ENCODE data around the gene MEX3A. TPM values are rescaled to one million over a fixed set of nuclear protein-coding genes. Genes with fewer than 3 reads are reported as not detected.
"Not testable (repeated sequence)": the region's sequence is repeated elsewhere in the genome, so short reads cannot be mapped to it uniquely, and the experiment has no call there.

The MEX3A gene
- total RNA-seq, 1 donor from 2014 or later = 0.50 TPM

GRCh38 chr1:156056326-156056849 lies 25.9 kb downstream of the MEX3A start:
- intact Hi-C loops (cut with micrococcal nuclease) = loop anchor here (10.0 kb wide), 1 partner anchor 688 kb away; the partner anchor contains the start of gene MRPL24

DNA sequence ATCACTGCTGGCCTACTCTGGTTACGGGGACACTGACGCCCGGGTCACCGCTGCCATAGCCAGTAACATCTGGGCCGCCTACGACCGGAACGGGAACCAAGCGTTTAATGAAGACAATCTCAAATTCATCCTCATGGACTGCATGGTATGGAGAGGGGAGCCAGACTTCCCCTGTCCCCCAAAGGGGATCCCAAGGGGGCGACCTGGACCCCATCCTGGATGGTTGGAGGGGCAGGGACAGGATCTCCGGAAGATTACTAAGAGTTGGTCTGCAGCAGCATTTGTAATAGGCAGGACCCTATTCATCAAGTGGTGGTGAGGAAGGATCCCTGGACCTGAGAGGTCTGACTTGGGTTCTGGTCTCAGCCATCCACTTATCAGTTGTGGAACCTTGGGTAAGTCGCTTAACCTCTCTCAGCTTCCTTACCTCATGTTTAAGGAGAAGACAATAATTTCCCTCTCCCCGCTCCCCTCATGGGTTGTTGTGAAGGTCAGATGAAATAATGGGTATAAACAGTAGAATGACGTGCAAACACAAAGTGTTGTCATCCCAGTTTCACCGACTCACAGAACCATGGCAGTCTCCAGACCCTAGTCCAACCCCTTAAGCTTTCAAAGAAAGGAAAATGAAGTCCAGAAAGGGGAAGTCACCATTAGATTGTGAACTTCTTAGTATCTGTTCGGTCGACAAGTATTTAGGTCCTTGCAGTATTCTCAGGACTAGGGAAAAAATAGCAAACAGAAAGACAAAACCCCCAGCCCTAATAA lies 26.8 kb downstream of the MEX3A start:
- intact Hi-C loops (cut with micrococcal nuclease) = loop anchor here (2.0 to 10.0 kb wide), 2 partner anchors 227 to 689 kb away; partner anchors contain the start of genes MRPL24 and SMG5

GRCh38 chr1:156054500-156055280 lies 27.6 kb downstream of the MEX3A start, which contains the start of gene LAMTOR2:
LAMTOR2 (plus strand) TSS chr1:156054782; CDS start chr1:156054890, 108 bp downstream.
- intact Hi-C loops (cut with micrococcal nuclease) = loop anchor here (1.0 to 10.0 kb wide), 7 partner anchors 33 to 690 kb away; partner anchors contain the start of genes ARHGEF2, CCT3, GON4L and KHDC4

DNA sequence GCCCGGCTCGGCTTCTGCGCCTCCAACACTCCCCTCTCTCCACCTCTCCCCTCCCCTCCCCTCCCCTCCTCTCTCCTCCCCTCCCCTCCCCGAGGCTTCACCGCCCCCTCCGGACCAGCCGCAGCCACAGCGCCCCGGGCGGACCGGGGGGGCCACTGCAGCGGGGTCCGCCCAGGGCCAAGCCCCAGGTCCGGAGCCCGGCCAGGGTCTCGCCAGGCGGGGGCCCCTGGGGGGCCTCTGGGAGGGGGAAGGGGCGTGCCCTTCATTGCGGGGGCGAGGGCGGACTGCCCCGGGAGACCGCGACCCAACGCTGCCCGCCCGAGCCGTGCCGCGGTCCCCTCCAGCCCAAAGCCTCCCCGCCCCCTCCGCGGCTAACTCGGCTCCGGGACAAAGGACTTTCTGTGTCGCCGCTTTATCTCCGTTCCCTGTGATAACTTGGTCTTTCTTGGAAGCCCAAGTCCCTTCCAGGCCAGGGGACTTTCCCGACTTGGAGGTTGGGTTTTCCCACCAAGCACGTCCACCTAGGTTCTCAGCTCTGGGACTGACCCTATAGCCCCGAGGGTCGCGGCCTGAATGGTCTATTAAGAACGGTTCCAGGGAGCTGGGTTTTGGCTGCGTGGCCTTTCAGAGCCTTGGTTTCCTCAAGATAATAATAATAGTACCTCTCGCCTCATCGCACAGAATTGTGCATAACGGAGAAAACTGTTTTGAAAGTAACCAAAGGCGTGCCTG lies 28.3 kb downstream of the MEX3A start, which contains the start of gene UBQLN4:
TSS of gene UBQLN4 (minus strand) at position 31 of the 732 bp plus-strand sequence. CDS start 97 bp downstream, outside the sequence.
- intact Hi-C loops (cut with micrococcal nuclease) = loop anchor here (1.0 to 10.0 kb wide), 7 partner anchors 33 to 691 kb away; partner anchors contain the start of genes ARHGEF2, CCT3, GON4L and KHDC4

GRCh38 chr1:156052862-156053767 lies 29.1 kb downstream of the MEX3A start:
- intact Hi-C loops (cut with micrococcal nuclease) = loop anchor here (5.0 to 10.0 kb wide), 2 partner anchors 76 to 692 kb away; partner anchors contain the start of genes ARHGEF2 and MRPL24

DNA sequence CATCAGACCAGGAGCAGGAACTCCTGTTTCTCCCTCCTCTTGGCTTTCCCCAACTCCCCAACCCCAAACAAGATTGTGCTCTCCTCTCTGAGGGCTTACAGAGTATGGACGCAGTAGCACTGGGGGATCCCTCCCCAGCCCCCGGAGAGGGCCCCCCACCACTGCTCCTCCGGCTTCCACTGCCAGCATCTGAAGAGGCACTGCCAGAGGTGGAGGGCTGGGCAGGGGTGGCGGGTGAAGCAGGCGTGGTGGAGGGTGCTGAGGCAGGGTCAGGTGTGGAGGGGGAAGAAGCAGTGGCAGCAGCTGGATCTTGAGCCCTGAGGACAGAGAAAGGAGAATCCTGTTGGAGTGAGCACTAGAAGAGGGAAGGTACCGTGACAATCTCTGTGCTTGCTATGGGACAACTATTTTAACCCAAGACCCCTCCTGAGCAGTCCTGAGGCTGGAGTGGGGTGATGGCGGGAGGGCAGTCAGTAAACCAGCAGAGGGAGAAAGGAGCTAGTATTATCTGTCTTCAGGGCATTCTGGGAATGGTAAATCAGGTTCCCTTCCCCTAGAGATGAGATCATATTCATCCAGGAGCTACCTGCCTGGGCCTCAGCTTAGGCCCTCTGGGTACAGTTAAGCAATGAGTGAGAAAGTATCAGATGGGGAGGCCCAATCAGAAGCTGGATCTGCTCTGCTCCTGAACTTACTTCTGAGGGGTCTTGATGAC lies 31.1 kb downstream of the MEX3A start:
- intact Hi-C loops (cut with micrococcal nuclease) = loop anchor here (5.0 to 10.0 kb wide), 2 partner anchors 74 to 694 kb away; partner anchors contain the start of genes ARHGEF2 and MRPL24

- intact Hi-C loops (cut with micrococcal nuclease) = loop anchor here (5.0 to 10.0 kb wide), 2 partner anchors 73 to 694 kb away; partner anchors contain the start of genes ARHGEF2 and MRPL24
Measured at GRCh38 chr1:156050376-156050775, 31.9 kb downstream of the MEX3A start.

DNA sequence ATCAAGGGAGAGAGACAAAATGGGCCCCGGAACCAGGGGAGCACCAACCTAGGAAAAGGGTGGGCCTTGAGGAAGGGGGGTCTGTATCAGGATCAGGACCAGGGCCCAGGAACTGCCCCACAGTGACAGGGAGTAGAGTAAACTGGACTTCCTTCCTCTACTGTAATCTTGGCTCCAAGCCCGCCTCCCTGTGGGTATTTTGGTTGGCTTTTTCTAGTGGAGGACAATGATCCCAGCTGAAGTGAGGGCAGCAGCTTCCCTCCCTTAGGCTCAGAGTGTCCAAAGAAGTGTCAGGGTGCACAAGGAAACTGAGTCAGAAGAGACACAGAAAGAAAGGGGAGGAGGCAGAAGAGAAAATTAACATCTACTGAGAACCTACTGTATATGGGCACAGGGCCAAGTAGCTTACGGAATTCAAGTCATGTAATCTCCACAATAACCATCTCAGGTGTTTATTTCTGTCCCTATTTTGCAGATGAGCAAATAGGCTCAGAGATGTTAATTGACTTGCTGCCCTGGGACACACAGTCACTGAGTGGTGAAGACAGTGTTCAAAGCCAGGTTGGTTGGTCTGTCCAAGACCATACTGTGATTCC lies 33.5 kb downstream of the MEX3A start:
- intact Hi-C loops (cut with micrococcal nuclease) = no loop called here

GRCh38 chr1:156045076-156045475 lies 37.2 kb downstream of the MEX3A start:
- intact Hi-C loops (cut with micrococcal nuclease) = no loop called here

DNA sequence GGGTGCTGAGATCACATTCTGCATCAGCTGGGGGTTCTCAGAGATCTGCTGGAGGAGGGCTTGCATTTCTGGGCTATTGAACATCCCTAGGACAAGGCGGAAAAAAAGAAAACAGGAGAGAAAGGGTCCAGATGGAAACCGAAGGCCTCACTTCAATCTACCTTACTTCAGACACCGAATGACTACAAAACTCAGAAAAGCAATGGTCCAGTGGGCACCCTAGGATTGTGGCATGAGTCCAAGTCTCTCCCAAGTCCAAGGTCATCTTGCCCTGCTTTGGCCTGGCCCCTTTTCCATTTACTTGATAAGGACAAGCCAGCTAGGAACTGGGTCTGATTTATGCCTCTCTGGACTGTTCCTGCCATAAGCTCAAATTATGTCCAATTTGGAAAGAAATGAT lies 39.4 kb downstream of the MEX3A start:
- intact Hi-C loops (cut with micrococcal nuclease) = no loop called here

DNA sequence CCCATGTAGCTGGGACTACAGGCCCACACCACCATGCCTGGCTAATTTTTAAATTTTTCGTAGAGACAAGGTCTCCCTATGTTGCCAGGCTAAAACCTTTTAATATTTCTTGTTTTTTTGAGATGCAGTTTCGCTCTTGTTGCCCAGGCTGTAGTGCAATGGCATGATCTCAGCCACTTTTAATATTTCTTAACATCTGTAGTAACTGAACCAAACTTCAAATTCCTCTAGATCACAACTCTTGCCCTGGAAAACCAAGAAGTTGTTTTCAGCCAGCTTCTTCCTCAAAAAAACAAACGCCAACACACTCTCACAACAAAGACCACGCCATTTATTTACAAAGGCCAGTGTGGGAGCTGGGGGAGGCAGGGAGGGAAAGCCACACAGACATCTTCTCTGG lies 47.3 kb downstream of the MEX3A start:
- intact Hi-C loops (cut with micrococcal nuclease) = not testable (repeated sequence)

DNA sequence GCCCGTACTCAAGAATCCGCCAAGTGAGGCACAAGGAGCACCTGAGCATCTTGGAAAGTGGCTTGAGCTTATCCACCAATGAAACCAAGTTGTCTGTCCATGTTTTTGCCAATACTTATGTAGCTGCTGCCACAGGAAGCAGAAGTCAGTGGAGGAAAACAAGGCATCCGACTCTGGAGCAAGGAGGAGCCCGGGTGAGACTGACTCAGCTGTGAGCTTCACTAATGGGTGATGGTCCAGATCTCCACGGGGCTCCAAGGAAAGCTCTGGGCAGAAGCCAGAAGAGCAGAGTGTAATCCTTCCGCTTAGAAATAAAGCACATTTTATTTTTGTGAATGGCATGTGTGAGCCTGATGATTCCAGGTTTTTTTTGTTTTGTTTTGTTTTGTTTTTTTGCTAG lies 49.3 kb downstream of the MEX3A start:
- intact Hi-C loops (cut with micrococcal nuclease) = no loop called here

DNA sequence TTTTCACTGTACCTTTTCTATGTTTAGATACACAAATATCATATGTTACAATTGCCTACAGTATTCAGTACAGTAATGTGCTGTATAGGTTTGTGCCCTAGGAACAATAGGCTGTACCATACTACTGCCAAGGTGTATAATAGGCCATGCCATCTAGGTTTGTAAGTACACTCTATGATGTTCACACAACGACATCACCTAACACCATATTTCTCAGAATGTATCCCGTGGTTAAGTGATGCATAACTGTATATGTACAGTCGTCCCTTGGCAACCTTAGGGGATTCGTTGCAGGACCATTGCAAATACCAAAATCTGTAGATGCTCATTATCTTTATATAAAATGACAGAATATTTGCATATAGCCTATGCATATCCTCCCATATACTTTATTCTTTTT lies 55.7 kb downstream of the MEX3A start:
- intact Hi-C loops (cut with micrococcal nuclease) = no loop called here

GRCh38 chr1:156025876-156026275 lies 56.4 kb downstream of the MEX3A start:
- intact Hi-C loops (cut with micrococcal nuclease) = no loop called here

DNA sequence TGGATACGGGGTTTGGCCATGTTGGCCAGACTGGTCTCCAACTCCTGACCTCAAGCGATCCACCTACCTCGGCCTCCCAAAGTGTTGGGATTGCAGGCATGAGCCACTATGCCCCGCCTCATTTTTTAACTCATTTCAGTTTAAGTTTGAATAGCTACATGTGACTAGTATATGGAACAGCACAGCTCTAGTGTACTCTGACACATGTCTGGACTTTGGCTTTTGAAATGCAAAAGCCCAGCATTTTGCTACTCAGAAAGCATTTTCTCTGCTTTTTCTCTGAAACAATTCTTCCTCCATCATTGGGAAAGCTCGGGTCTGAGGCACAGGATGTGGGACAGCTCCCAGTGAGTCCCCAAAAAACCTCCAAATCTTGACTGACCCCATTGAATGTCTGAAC lies 57.5 kb downstream of the MEX3A start:
- intact Hi-C loops (cut with micrococcal nuclease) = no loop called here
